ENCODE data around the gene EGLN2. TPM values are rescaled to one million over a fixed set of nuclear protein-coding genes. Genes with fewer than 3 reads are reported as not detected.

EGLN2 gene
- total RNA-seq, 1 experiment from 2014 or later = 131 TPM

- no peak overlapping the region for H3K14ac ChIP-seq (ENCODE audit: insufficient read depth, low read length)
- H3K4me3 Mint-ChIP-seq = no peak overlapping the region
- no peak overlapping the region for H3K4me2 ChIP-seq (ENCODE audit: insufficient read depth, insufficient read length, low read length)
- H4K5ac ChIP-seq (ENCODE audit: insufficient read length, low read depth, low read length) = no peak overlapping the region
- no peak overlapping the region for H3K18ac ChIP-seq (ENCODE audit: insufficient read length, low read depth, low read length)
- no peaks in the 10 kb centered on the region for H3K23me2 ChIP-seq (ENCODE audit: insufficient read length, low read depth, low read length, poor library complexity, severe bottlenecking)
- H2BK20ac ChIP-seq (ENCODE audit: low read depth, low read length, poor library complexity, severe bottlenecking) = no peak overlapping the region
- H2BK120ac ChIP-seq (ENCODE audit: low read depth, low read length, poor library complexity, severe bottlenecking) = no peak overlapping the region
- H4K8ac ChIP-seq (replicated peaks; ENCODE audit: insufficient read length, low read depth, low read length) = no peak overlapping the region
- no CpG with 5 or more reads among the region's 25 CpGs for WGBS (ENCODE audit: extremely low coverage, insufficient read length, low lambda C conversion rate)
- no peak overlapping the region for H3K9ac ChIP-seq (ENCODE audit: extremely low read depth, insufficient read length, low read length)
- no peak overlapping the region for H2AK5ac ChIP-seq (ENCODE audit: insufficient read length, low read length)
- no peak overlapping the region for H4K91ac ChIP-seq (ENCODE audit: insufficient read length, low read depth, low read length)
- H3K79me2 ChIP-seq (ENCODE audit: insufficient read depth, low read length) = no peaks in the 10 kb centered on the region
- no peak overlapping the region for H3K4ac ChIP-seq (ENCODE audit: low read depth, low read length)
- no peak overlapping the region for H2BK12ac ChIP-seq (ENCODE audit: insufficient read length, low read depth, low read length)
- no peak overlapping the region for H2BK15ac ChIP-seq (ENCODE audit: low read depth, low read length)
- no peaks in the 10 kb centered on the region for H3K27me3 Mint-ChIP-seq (ENCODE audit: low read depth)
- no peaks in the 10 kb centered on the region for H3K9me3 Mint-ChIP-seq
- H3K4me1 ChIP-seq (ENCODE audit: insufficient read depth, low read length) = no peaks in the 10 kb centered on the region
- H4K20me1 ChIP-seq (ENCODE audit: control insufficient read depth, insufficient read depth, insufficient read length) = no peaks in the 10 kb centered on the region
- no peak overlapping the region for H3T11ph ChIP-seq (ENCODE audit: low read length)
- TF ChIP-seq CTCF (conservative IDR thresholded peaks at IDR 0.05) = no peak
- H3K36me3 Mint-ChIP-seq (ENCODE audit: insufficient read depth in 1 of 3, low read depth in 3 of 3) = peaks cover 4 to 23% (median 14%) of the 10 kb centered on the region in 3 experiments; a peak in 5 of 7 replicates
- no peak for DNase-seq
- H3K27ac Mint-ChIP-seq = peak overlapping the region in 2 of 3 experiments; percentile 63 to 74; a peak in 2 of 7 replicates
- no peak overlapping the region for H2AFZ ChIP-seq (ENCODE audit: low read length)
- no peak overlapping the region for H3K23ac ChIP-seq (ENCODE audit: insufficient read length, low read depth, low read length)
- peaks cover 4 to 6% of the 10 kb centered on the region in 2 experiments; a peak in 2 of 4 replicates for H3K4me1 Mint-ChIP-seq
- no peak overlapping the region for H3K27ac ChIP-seq (ENCODE audit: insufficient read length, low read depth, low read length)
- H3K9me3 ChIP-seq (ENCODE audit: control insufficient read depth, low read depth, low read length) = no peaks in the 10 kb centered on the region
- H3K56ac ChIP-seq (ENCODE audit: insufficient read length, low read depth, low read length) = no peak overlapping the region
- no peak overlapping the region for H2BK5ac ChIP-seq (ENCODE audit: insufficient read length, low read length)
- no peaks in the 10 kb centered on the region for H3K27me3 ChIP-seq (ENCODE audit: insufficient read depth, low read length)
- no peaks in the 10 kb centered on the region for H3K79me1 ChIP-seq (ENCODE audit: insufficient read depth, low read depth, low read length, poor library complexity, severe bottlenecking)
Measured at GRCh38 chr19:40786060-40787037, 12.6 kb upstream of the EGLN2 start.
